Putamen (tissue), 1 donor: ENCODE measurements around the gene YPEL2.
"Not testable (repeated sequence)": the region's sequence is repeated elsewhere in the genome, so short reads cannot be mapped to it uniquely, and the experiment has no call there.

Source experiments
- DNase-seq: peaks from one replicate; pipeline ENCODE4 v3.0.0-alpha.2; 2016; ENCODE audit warnings: low spot score

Gene YPEL2

DNA sequence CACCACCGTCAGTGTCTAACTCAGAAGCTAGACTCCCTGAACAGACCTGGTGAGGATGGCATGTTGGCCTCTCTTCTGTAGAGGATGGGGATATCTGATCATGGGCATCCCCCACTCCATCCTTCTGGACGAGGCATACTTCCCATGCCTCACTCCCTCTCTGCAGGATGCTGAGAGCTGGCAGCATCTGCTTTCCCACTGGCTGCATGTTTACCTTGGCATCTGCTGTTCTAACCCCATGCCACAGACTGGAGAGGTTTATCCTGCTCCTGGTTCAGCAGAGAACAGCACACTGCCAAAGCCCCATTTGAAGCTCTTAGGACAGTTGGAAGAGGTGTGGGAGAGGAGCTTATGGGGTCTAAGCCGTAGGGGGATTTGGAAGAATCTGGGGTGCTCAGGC lies 46.0 kb downstream of the YPEL2 start:
- DNase-seq = no peak

DNA sequence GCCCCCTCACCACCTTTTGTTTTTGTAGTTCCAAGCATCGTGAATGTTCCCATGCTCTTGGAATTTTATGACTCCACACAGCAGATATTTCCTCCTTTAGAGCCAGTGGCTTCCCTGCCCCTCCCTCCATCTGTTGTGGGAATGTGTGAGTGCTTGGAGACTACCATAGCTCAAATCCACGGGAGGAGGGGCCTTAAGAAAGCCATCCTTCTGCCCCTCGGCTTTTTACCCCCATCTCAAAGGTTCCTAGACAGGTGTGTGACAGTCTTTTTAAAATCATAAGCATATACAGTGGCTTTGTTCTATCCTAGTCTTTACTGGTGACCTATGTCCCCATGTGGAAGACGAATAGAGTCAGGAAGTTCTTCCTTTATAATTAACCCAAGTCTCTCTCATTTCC lies 47.2 kb downstream of the YPEL2 start:
- DNase-seq = no peak

DNA sequence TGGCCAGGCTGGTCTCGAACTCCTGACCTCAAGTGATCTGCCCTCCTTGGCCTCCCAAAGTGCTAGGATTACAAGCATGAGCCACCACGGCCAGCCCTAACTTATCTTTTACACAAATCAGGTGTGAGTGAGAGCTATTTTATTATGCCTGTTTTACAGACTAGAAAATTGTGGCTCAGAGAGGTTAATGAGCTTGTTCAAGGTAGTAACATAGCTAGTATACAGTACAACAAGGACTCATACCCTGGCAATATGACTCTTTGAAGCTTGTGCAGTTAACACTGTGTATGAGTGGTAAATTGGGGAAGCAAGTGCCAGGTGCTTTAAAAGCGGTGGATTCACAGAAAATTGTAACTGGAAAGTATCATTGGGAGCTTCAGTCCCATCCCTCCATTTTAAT lies 49.0 kb downstream of the YPEL2 start:
- no peak for DNase-seq

GRCh38 chr17:59381716-59382570 lies 50.5 kb downstream of the YPEL2 start:
- peak; percentile 96 for DNase-seq

DNA sequence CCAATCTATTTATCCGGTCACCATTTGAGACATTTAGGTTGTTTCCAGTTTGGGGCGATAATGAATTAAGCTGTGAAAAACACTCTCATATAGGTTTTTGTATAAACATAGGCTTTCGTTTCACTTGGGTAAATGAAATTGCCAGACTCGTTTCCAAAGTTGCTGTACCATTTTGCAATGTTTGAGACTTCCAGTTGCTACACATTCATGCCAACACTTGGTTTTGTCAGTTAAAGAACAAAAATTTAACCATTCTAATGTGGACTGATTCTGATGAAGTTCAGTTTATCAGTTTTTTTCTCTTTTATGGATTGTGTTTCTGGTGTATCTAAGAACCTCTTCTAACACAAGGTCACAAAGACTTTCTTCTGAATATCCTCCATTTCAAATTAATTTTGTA lies 52.4 kb downstream of the YPEL2 start:
- no peak for DNase-seq

- no peak for DNase-seq
These were observed 56.1 kb downstream of the YPEL2 start for GRCh38 chr17:59387351-59388068.

GRCh38 chr17:59388069-59388556 lies 56.7 kb downstream of the YPEL2 start:
- DNase-seq = no peak

DNA sequence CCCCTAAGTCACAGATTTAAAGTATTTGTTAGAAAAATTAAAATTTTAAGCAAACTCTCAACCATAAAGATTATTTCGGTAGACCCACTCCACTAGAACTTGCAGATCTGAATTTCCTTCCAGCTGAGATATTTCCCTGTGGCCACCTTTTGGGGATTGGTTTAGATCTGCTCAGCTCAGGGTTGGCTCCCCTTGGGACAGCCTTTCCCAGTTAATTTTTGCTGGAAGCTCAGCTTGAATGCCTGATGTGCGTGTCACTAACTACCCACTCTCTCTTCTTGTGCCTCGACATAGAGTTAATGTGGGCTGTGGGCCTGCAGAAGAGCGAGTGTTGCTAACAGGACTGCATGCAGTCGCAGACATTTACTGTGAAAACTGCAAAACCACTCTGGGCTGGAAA lies 57.6 kb downstream of the YPEL2 start:
- DNase-seq = no peak

GRCh38 chr17:59391021-59391420 lies 59.6 kb downstream of the YPEL2 start:
- peak; percentile 72 for DNase-seq

GRCh38 chr17:59392973-59393679 lies 61.7 kb downstream of the YPEL2 start:
- no peak for DNase-seq

DNA sequence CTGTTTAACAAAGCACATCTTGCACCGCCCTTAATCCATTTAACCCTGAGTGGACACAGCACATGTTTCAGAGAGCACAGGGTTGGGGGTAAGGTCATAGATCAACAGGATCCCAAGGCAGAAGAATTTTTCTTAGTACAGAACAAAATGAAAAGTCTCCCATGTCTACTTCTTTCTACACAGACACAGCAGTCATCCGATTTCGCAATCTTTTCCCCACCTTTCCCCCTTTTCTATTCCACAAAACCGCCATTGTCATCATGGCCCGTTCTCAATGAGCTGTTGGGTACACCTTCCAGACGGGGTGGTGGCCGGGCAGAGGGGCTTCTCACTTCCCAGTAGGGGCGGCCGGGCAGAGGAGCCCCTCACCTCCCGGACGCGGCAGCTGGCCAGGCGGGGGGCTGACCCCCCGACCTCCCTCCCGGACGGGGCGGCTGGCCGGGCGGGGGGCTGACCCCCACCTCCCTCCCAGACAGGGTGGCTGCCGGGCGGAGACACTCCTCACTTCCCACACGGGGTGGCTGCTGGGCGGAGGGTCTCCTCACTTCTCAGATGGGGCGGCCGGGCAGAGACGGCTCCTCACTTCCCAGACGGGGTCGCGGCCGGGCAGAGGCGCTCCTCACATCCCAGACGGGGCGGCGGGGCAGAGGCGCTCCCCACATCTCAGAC lies 62.4 kb downstream of the YPEL2 start:
- DNase-seq = not testable (repeated sequence)

- DNase-seq = no peak
These were observed 64.8 kb downstream of the YPEL2 start for GRCh38 chr17:59396134-59396826.

DNA sequence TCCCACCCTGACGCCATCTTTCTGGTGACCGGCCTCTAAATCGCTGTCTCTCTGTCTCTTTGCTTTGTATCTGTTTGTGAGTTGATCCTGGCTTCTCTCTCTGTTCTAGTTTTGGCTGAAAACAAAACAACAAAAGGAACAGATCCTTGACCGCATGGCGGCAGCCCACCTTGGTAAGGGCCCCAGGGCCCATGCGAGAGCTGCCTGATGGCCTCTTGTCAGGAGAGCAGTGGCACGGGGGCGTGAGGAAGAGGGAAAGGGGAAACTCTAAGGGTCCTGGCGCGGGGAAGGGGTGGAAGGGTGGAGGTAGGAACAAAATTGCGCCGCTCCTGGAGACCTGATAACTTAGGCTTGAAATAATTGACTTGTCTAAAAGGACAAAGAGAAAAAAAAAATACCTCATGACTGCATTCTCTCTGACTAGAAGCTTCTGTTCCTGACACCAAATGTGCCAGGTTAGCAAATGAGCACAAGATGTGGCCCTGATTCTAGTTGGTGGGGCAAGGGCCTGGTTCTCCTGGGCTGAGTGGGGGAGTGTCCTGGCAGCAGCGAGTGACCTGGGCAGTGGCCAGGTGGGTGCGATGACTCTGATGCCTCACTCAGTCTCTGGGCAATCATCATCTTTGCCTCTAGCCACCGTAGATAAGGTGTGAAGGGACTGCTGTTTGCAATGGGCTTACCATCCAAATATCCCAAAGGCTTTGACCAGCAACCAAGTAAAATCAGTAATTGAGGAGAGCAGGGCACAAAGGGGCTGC lies 66.0 kb downstream of the YPEL2 start:
- DNase-seq = no peak

DNA sequence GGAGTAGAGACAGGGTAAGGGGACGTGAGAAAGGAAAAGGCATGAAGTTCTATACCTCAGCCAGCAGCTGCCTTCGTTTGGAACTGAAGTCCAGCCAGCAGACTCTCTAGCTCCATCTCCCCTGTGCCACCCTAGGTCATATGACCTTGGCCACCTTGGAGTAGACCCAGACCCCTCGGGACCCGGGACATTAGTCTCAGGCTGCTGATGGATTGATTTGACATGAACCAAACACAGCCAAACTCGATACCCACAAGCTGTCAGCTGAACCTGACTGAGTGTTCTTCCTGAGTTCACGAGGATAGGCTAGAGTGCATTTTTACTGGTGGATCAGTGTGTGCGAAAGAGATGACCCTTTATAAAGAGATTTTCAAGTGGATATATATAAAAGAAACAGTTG lies 68.5 kb downstream of the YPEL2 start:
- DNase-seq = no peak

GRCh38 chr17:59400858-59401257 lies 69.4 kb downstream of the YPEL2 start:
- DNase-seq = no peak

- DNase-seq = no peak
These were observed 69.8 kb downstream of the YPEL2 start for GRCh38 chr17:59401274-59401673.

GRCh38 chr17:59401725-59402124 lies 70.3 kb downstream of the YPEL2 start:
- no peak for DNase-seq

DNA sequence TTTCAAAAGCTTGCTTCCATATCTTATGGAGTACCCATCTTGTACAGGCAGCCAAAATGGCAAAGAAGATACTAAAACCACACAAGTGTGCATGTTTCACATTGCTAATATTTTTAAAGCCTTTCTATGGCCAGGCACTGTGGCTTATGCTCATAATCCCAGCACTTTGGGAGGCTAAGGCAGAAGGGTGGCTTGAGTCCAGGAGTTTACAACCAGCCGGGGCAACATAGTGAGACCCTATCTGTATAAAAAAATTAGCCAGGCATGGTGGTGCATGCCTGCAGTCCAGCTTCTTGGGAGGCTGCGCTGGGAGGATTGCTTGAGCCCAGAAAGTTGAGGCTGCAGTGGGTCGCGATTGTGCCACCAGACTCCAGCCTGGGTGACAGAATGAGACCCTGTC lies 71.3 kb downstream of the YPEL2 start:
- no peak for DNase-seq

GRCh38 chr17:59404471-59404870 lies 73.0 kb downstream of the YPEL2 start:
- no peak for DNase-seq

GRCh38 chr17:59405944-59406705 lies 74.7 kb downstream of the YPEL2 start:
- no peak for DNase-seq
